ENCODE measurements around the gene MGME1. TPM values are rescaled to one million over a fixed set of nuclear protein-coding genes. Genes with fewer than 3 reads are reported as not detected.
A peak's percentile ranks its signal among the peaks of the same experiment; 100 is the strongest.

Gene MGME1
- total and polyA plus RNA-seq, 4 donors = 10.1 to 19.1 (median 11.5) TPM

DNA sequence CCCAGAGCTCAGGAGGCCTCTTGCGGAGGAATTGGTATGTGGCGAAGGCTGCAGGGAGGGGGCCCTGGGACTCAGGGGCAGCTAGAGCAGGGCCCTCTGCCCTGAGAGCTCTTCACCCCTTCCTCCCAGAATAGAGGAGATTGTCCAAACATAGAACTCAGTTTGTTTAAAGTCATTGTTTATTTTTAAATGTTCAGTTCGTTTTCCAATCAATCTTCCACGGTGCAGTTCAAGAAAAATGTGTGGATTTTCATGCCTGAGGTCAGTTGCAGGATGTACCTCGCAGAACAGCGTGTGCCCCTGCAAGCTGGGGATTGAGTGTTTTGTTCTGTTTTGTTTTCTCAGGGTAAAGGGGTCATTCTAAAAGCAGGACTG, 37.2 kb downstream of the MGME1 start:
- Histone ChIP-seq H3K4me1 (ENCODE audit: control insufficient read depth in 5 of 5, insufficient read depth in 5 of 5, low read length in 5 of 5) (peaks cover 0 to 20% (median 7%) of the 10 kb centered on the region in 5 donors), H3K27me3 (ENCODE audit: control insufficient read depth in 3 of 3, insufficient read depth in 3 of 3, low read length in 2 of 3) (no peaks in the 10 kb centered on the region), H3K27ac (ENCODE audit: low read depth in 1 of 2, low read length in 1 of 2) (no peak overlapping the region), H3K4me3 (no peak overlapping the region), H3K9ac (ENCODE audit: insufficient read depth in 1 of 2, low read length in 2 of 2) (no peak overlapping the region), H3K36me3 (ENCODE audit: control insufficient read depth in 4 of 4, insufficient read depth in 4 of 4, low read length in 4 of 4) (no peaks in the 10 kb centered on the region), H3K9me3 (ENCODE audit: control insufficient read depth in 4 of 4, insufficient read depth in 3 of 4, low read length in 3 of 4) (no peaks in the 10 kb centered on the region)
- DNase-seq = peak in 2 of 3 donors; percentile 33 to 47
- TF ChIP-seq, protein P1, sequence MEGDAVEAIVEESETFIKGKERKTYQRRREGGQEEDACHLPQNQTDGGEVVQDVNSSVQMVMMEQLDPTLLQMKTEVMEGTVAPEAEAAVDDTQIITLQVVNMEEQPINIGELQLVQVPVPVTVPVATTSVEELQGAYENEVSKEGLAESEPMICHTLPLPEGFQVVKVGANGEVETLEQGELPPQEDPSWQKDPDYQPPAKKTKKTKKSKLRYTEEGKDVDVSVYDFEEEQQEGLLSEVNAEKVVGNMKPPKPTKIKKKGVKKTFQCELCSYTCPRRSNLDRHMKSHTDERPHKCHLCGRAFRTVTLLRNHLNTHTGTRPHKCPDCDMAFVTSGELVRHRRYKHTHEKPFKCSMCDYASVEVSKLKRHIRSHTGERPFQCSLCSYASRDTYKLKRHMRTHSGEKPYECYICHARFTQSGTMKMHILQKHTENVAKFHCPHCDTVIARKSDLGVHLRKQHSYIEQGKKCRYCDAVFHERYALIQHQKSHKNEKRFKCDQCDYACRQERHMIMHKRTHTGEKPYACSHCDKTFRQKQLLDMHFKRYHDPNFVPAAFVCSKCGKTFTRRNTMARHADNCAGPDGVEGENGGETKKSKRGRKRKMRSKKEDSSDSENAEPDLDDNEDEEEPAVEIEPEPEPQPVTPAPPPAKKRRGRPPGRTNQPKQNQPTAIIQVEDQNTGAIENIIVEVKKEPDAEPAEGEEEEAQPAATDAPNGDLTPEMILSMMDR (IDR thresholded peaks at IDR 0.05; ENCODE audit: control extremely low read depth, extremely low read depth) = no peak
- no peak for ATAC-seq (ENCODE audit: insufficient read depth, low FRiP score)
- WGBS, 2 donors = 58 to 69% methylated on average over 6 of the region's 6 CpGs

DNA sequence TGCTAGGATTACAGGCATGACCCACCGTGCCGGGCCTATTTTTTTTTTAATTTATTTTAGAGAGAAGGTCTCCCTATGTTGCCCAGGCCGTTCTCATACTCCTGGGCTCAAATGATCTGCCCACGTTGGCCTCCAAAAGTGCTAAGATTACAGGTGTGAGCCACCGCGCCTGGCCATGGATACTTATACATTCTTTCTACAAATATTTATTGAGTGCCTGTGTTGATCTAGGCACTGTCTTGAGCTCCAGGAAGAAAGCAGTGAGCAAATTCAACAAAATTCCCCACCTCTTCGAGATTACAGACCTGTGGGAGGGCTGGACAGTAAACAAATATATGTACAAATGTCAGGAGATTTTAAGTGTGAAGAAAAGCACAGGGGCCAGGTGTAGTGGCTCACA, 37.9 kb downstream of the MGME1 start:
- H3K4me1 ChIP-seq (ENCODE audit: control insufficient read depth in 5 of 5, insufficient read depth in 5 of 5, low read length in 5 of 5) = peaks cover 0 to 20% (median 7%) of the 10 kb centered on the region in 5 donors
- no peak overlapping the region for H3K9ac ChIP-seq (ENCODE audit: insufficient read depth in 1 of 2, low read length in 2 of 2)
- TF ChIP-seq, protein P1 (IDR thresholded peaks at IDR 0.05; ENCODE audit: control extremely low read depth, extremely low read depth) = no peak
- no peaks in the 10 kb centered on the region for H3K9me3 ChIP-seq (ENCODE audit: control insufficient read depth in 4 of 4, insufficient read depth in 3 of 4, low read length in 3 of 4)
- WGBS, 2 donors = 72 to 87% methylated on average over 7 of the region's 7 CpGs
- no peak overlapping the region for H3K4me3 ChIP-seq
- no peaks in the 10 kb centered on the region for H3K27me3 ChIP-seq (ENCODE audit: control insufficient read depth in 3 of 3, insufficient read depth in 3 of 3, low read length in 2 of 3)
- H3K36me3 ChIP-seq (ENCODE audit: control insufficient read depth in 4 of 4, insufficient read depth in 4 of 4, low read length in 4 of 4) = no peaks in the 10 kb centered on the region
- DNase-seq (no peak), ATAC-seq (ENCODE audit: insufficient read depth, low FRiP score) (no peak)
- no peak overlapping the region for H3K27ac ChIP-seq (ENCODE audit: low read depth in 1 of 2, low read length in 1 of 2)

DNA sequence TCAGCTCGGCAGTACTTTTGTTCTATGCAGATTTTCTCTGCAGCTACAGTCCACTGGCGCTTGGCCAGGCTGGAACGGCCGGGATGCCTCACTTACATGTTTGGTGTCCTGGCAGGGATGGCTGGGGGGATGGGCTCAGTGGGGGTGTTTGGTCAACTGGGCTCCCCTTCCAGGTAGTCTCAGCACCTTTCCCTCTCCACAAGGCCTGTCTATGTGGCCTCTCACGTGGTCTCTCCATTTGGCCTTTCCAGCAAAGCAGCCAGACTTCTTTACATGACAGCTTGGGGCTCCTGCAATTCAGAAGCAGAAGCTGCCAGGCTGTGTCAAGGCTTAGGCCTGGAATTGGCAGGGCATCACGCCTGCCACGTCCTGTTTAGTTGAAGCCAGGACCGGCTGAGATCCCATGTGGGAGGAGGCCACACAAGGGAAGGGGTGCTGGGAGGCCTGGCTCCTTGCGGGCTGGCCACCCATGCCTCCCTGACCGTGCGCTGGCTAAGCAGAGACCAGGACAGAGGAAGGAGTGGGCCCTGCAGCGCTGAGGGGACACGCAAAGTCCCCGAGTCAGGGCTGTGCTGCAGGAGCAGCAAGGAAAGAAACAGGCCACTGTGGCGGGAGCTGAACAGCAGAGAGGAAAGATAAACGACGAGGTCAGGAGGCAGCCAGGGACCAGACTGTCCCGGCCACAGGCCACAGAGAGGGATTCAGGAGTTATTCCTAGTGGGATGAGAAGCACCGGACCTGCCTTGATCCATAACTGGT, 38.9 kb downstream of the MGME1 start:
- 69 to 74% methylated on average over 19 of the region's 19 CpGs for WGBS, 2 donors
- peaks cover 0 to 20% (median 7%) of the 10 kb centered on the region in 5 donors for H3K4me1 ChIP-seq (ENCODE audit: control insufficient read depth in 5 of 5, insufficient read depth in 5 of 5, low read length in 5 of 5)
- no peaks in the 10 kb centered on the region for H3K9me3 ChIP-seq (ENCODE audit: control insufficient read depth in 4 of 4, insufficient read depth in 3 of 4, low read length in 3 of 4)
- no peak overlapping the region for H3K4me3 ChIP-seq
- H3K27me3 ChIP-seq (ENCODE audit: control insufficient read depth in 3 of 3, insufficient read depth in 3 of 3, low read length in 2 of 3) = no peaks in the 10 kb centered on the region
- no peaks in the 10 kb centered on the region for H3K36me3 ChIP-seq (ENCODE audit: control insufficient read depth in 4 of 4, insufficient read depth in 4 of 4, low read length in 4 of 4)
- ATAC-seq (ENCODE audit: insufficient read depth, low FRiP score) = no peak
- no peak overlapping the region for H3K9ac ChIP-seq (ENCODE audit: insufficient read depth in 1 of 2, low read length in 2 of 2)
- peak; percentile 84 to 90 (median 88) for DNase-seq
- TF ChIP-seq, protein P1 (IDR thresholded peaks at IDR 0.05; ENCODE audit: control extremely low read depth, extremely low read depth) = no peak
- no peak overlapping the region for H3K27ac ChIP-seq (ENCODE audit: low read depth in 1 of 2, low read length in 1 of 2)

Data from lung (tissue), 12 donors.